ENCODE results near the gene ARID1B. TPM values are rescaled to one million over a fixed set of nuclear protein-coding genes. Genes with fewer than 3 reads are reported as not detected.

The ARID1B gene
- total RNA-seq, 2 experiments from 2014 or later, result 90.1 to 164 TPM

DNA sequence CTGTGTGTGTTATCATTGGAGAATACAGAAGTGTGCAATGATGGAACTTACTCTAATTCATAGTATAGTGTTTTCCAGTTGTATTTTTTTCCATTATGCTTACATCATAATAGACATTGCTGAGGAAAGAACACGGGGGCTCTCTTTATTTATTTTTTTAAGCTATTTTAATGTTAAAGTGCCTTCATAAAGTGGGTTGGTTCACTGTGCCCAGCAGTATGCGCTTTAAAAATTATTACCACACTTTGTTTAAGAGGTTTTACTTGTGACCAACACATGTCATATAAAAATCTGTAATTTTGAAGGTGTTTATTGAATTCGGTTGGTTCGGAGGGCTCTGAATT is 330.4 kb downstream of the ARID1B start:
- no peak for TF ChIP-seq EZH2phosphoT487 (IDR thresholded peaks at IDR 0.05; ENCODE audit: borderline replicate concordance, low read depth, low read length)
- TF ChIP-seq, protein P1, sequence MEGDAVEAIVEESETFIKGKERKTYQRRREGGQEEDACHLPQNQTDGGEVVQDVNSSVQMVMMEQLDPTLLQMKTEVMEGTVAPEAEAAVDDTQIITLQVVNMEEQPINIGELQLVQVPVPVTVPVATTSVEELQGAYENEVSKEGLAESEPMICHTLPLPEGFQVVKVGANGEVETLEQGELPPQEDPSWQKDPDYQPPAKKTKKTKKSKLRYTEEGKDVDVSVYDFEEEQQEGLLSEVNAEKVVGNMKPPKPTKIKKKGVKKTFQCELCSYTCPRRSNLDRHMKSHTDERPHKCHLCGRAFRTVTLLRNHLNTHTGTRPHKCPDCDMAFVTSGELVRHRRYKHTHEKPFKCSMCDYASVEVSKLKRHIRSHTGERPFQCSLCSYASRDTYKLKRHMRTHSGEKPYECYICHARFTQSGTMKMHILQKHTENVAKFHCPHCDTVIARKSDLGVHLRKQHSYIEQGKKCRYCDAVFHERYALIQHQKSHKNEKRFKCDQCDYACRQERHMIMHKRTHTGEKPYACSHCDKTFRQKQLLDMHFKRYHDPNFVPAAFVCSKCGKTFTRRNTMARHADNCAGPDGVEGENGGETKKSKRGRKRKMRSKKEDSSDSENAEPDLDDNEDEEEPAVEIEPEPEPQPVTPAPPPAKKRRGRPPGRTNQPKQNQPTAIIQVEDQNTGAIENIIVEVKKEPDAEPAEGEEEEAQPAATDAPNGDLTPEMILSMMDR (conservative IDR thresholded peaks at IDR 0.05; ENCODE audit: low read length), result no peak
- Histone ChIP-seq H3K9me2 (ENCODE audit: insufficient read depth, low read length) (no peaks in the 10 kb centered on the region), H3K27ac (ENCODE audit: low read depth, low read length, poor library complexity, severe bottlenecking) (no peak overlapping the region), H3K36me3 (ENCODE audit: insufficient read depth, low read length) (peaks cover 11% of the 10 kb centered on the region), H3K79me2 (ENCODE audit: insufficient read depth, low read depth, low read length) (no peaks in the 10 kb centered on the region), H3K4me1 (ENCODE audit: insufficient read depth, low read length, poor library complexity, severe bottlenecking) (peaks cover 5% of the 10 kb centered on the region), H2AFZ (ENCODE audit: low read length) (no peak overlapping the region), H4K20me1 (ENCODE audit: insufficient read depth, low read length) (peaks cover 6% of the 10 kb centered on the region; the same call in 1 of the 2 replicates), H3K4me2 (ENCODE audit: low read length) (no peak overlapping the region), H3K9me3 (ENCODE audit: low read length) (no peaks in the 10 kb centered on the region), H3K4me3 (ENCODE audit: low read depth, low read length, poor library complexity, severe bottlenecking) (no peak overlapping the region)
- no peak for DNase-seq (ENCODE audit: low spot score)
- intact Hi-C loops (cut with micrococcal nuclease; ENCODE audit: unreplicated experiment), result no loop called here
- ChIA-PET CTCF (ENCODE audit: unreplicated experiment) (no interaction called here), POLR2A (interaction anchor here (1.4 kb wide), 1 partner anchor 39 kb away, joined by 3 read pairs; no protein-coding TSS in a partner anchor)
- no TSS peak for BruUV-seq (replicated peaks)

DNA sequence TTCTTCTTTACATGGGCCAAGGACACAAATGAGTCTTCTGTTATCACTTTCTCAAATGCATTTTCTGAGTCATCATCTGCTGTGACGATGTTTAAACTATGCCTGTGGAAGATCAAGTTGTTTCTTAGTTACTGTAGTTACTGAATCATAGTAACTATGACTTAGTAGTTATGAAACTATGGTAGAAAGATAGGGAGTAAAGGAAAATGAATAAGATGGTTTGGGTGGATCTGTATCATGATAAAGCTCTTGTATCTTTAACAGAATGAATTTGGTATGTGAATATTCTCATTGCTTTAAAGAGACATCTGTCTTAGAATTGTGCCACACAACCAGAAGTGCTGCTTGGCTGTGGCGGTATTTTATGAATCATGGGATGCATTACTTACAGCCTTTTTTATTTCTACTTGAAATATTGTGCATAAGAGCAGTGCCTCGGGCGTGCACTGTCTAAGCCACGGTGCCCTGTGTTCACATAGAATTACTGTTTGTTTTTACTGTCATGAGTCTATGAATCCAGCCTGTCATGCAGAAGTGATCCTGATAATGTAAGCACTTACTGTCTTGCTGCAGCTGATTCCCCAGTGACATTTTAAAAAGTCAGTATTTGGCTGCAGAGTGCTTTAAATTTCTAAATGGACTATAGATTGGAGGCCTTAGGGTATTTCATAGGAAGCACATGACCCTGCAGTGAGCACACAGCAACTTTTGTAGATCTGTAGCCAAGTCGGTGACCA is 330.9 kb downstream of the ARID1B start:
- no peak for TF ChIP-seq EZH2phosphoT487 (IDR thresholded peaks at IDR 0.05; ENCODE audit: borderline replicate concordance, low read depth, low read length)
- TF ChIP-seq, protein P1 (conservative IDR thresholded peaks at IDR 0.05; ENCODE audit: low read length), result no peak
- intact Hi-C loops (cut with micrococcal nuclease; ENCODE audit: unreplicated experiment), result no loop called here
- Histone ChIP-seq H3K9me2 (ENCODE audit: insufficient read depth, low read length) (no peaks in the 10 kb centered on the region), H3K4me2 (ENCODE audit: low read length) (no peak overlapping the region), H3K79me2 (ENCODE audit: insufficient read depth, low read depth, low read length) (no peaks in the 10 kb centered on the region), H4K20me1 (ENCODE audit: insufficient read depth, low read length) (peaks cover 6% of the 10 kb centered on the region; the same call in 1 of the 2 replicates), H3K27ac (ENCODE audit: low read depth, low read length, poor library complexity, severe bottlenecking) (no peak overlapping the region), H3K4me1 (ENCODE audit: insufficient read depth, low read length, poor library complexity, severe bottlenecking) (peaks cover 5% of the 10 kb centered on the region), H2AFZ (ENCODE audit: low read length) (no peak overlapping the region), H3K4me3 (ENCODE audit: low read depth, low read length, poor library complexity, severe bottlenecking) (no peak overlapping the region), H3K36me3 (ENCODE audit: insufficient read depth, low read length) (peaks cover 14% of the 10 kb centered on the region), H3K9me3 (ENCODE audit: low read length) (no peaks in the 10 kb centered on the region)
- DNase-seq (ENCODE audit: low spot score), result no peak
- ChIA-PET CTCF (ENCODE audit: unreplicated experiment) (no interaction called here), POLR2A (interaction anchor here (1.4 kb wide), 1 partner anchor 39 kb away, joined by 3 read pairs; no protein-coding TSS in a partner anchor)
- no TSS peak for BruUV-seq (replicated peaks)

DNA sequence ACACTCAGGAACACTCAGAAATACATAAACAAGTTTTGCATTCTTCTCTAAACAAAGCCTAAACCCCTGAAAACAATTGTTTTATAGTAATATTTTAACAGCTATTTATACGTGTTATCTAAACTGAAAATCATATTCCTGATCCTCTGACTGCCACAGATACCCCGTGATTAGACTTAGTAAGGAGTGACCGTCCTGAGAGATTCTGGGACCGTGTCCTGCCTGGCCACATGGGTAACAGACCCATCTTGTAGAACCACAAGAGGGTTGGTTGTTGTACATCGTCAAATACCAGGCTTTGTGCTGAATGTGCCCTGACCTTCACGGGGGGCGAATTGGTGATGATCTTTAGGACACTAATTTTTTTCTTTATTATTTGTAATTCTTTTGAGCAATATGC is 331.7 kb downstream of the ARID1B start:
- Histone ChIP-seq H3K36me3 (ENCODE audit: insufficient read depth, low read length) (peaks cover 22% of the 10 kb centered on the region), H3K4me1 (ENCODE audit: insufficient read depth, low read length, poor library complexity, severe bottlenecking) (peaks cover 5% of the 10 kb centered on the region), H3K9me2 (ENCODE audit: insufficient read depth, low read length) (no peaks in the 10 kb centered on the region), H3K79me2 (ENCODE audit: insufficient read depth, low read depth, low read length) (no peaks in the 10 kb centered on the region), H3K4me2 (ENCODE audit: low read length) (no peak overlapping the region), H2AFZ (ENCODE audit: low read length) (no peak overlapping the region), H3K27ac (ENCODE audit: low read depth, low read length, poor library complexity, severe bottlenecking) (no peak overlapping the region), H3K9me3 (ENCODE audit: low read length) (no peaks in the 10 kb centered on the region), H3K4me3 (ENCODE audit: low read depth, low read length, poor library complexity, severe bottlenecking) (no peak overlapping the region), H4K20me1 (ENCODE audit: insufficient read depth, low read length) (peaks cover 6% of the 10 kb centered on the region; the same call in 1 of the 2 replicates)
- no TSS peak for BruUV-seq (replicated peaks)
- DNase-seq (ENCODE audit: low spot score), result no peak
- TF ChIP-seq EZH2phosphoT487 (IDR thresholded peaks at IDR 0.05; ENCODE audit: borderline replicate concordance, low read depth, low read length), result no peak
- TF ChIP-seq, protein P1 (conservative IDR thresholded peaks at IDR 0.05; ENCODE audit: low read length), result no peak
- ChIA-PET POLR2A (interaction anchor here (0.8 kb wide), 1 partner anchor 541 kb away, joined by 3 read pairs; no protein-coding TSS in a partner anchor), CTCF (ENCODE audit: unreplicated experiment) (no interaction called here)
- intact Hi-C loops (cut with micrococcal nuclease; ENCODE audit: unreplicated experiment), result no loop called here

All from OCI-LY7 (cell line).